NCI-H2196 (cell line): ENCODE results near the gene RHBDF2.
A peak's percentile ranks its signal among the peaks of the same experiment; 100 is the strongest.

Experiments used
- DNase-seq: peaks from one replicate; lab custom pipeline; 2025; ENCODE audit not compliant: unreplicated experiment; lab: John Stamatoyannopoulos, UW

The RHBDF2 gene

GRCh38 chr17:76441686-76442340 lies 59.4 kb downstream of the RHBDF2 start:
- DNase-seq, result no peak

DNA sequence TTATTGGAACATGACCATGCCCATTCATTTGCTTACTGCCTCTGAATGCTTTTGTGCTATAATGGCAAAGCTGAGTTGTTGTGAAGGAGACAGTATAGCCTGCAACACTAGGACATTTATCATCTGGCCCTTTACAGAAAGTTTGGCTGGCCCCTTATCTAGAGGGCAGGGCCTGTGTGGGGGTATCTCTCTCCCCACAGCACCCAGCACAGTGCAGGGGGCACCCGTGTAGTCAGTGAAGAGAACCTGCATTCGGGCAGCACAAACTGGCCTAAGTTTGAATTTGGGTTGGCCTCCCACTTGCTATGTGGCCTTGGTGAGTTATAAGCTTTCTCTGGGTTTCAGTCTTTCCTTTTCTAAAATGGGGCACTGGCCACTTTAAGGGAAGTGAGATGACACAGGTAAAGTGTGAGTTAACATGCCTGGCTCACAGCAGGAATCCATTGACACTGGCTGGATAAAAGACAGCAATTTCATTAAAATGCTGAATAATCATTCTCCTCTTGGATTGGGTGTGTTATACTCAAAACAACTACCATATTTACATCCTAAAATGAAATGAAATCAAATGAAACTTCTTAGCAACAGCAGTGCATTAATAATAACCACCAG lies 60.4 kb downstream of the RHBDF2 start:
- no peak for DNase-seq

DNA sequence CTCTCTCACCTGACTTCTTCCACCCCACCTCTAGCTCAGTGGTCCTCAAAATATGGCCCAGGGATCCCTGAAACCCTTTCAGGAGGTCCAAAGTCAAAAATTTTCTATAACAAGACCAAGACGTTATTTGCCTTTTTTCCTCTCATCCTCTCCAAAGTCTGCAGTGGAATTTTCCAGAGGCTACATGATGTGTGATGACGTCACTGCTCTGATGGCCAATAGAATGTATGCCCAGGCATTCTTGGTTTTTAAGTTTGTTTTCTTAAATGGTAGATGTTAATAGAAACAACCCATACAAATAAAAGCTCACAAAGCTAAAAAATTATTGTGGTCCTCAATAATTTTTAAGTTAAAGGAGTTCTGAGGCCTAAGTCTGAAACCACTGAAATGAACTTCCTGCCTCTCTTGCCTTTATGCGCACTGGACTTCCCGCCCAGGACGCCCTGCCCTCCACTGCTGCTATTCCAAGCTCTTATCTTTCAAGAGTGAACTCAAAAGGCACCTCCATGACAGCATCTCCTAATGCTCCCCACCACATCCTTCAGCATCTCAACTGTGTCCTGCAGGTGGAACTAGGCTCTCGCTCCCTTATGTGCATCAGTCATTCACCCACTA lies 61.8 kb downstream of the RHBDF2 start:
- DNase-seq, result no peak

- no peak for DNase-seq
Observed at GRCh38 chr17:76438906-76439305, 62.3 kb downstream of the RHBDF2 start.

DNA sequence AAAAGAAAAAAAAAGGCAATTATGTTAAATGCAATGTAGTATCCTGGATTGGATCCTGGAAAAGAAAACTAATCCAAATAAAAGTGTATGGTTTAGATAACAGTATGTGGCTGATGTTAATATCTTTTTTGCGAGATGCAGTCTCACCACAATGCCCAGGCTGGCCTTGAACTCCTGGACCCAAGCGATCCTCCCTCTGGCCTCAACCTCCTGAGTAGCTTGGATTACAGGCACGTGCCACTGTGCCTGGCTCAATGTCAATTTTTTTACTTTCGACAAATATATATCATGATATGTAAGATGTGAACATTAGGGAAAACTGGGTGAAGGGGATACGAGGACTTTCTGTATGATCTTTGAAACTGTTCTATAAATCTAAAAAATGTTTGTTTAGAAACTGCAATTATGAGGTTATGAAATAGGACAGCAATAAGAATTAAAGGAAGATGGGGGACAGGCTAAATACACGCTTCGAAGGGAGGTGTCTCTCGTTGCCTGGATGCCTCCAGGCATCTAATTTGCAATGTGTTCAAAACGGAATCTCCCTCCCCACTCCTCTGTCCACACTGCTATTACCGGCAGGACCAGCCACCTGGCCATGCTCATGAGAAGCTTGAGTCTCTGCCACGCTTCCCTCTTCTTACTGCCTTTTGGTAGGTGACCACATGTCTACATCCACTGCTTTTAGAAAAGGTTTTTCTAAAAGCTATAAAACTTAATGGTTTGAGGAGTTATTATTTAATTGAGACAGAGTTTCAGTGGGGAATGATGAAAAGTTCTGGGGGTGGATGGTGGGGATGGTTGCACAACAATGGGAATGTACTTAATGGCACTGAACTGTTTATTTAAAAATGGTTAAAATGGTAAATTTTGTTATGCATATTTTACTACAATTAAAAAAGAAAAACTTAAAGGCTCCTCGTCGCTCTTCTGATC lies 63.5 kb downstream of the RHBDF2 start:
- DNase-seq, result peak; percentile 52

GRCh38 chr17:76435751-76436150 lies 65.5 kb downstream of the RHBDF2 start:
- no peak for DNase-seq

DNA sequence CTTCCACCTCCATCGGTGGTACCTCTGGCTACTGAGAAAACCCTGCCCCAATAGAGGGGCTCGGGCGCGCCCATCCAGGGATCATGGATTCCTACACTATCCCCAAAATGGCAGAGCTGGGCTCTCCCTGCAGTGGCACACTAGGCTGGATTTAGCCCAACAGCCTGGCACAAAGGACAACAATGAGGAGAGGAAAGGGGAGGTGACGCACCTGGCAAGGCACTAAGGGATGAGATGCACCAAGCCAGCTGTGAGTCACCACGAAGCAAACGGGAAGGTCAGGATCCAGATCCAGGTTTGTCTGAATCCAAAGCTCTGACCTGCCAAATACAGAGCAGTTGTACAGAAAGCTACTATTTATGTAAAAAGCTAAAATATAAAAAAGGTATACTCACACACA lies 66.4 kb downstream of the RHBDF2 start:
- no peak for DNase-seq

- no peak for DNase-seq
Observed at GRCh38 chr17:76433693-76434092, 67.5 kb downstream of the RHBDF2 start.

DNA sequence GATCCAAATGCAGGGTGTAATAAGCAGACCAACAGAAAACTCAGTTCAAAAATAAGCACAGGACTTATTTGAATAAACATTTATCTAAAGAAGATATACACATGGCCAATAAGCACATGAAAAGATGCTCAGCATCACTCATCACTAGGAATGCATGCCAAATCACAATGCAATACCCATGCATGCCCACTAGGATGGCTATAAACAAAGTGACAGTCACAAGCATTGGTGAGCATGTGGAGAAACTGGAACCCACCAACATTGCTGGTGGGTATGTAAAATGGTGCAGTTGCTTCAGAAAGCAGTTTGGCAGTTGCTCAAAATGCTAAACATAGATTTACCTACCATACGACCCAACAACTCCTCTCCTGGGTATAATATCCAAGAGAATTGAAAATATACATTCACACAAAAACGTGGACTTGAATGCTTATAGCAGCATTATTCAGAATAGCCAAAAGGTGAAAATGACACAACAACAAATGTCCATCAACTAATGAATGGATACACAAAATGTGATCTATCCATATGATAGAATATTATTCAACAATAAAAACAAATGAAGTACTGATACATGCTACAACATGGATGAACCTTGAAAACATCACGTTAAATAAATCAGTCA lies 68.4 kb downstream of the RHBDF2 start:
- no peak for DNase-seq

DNA sequence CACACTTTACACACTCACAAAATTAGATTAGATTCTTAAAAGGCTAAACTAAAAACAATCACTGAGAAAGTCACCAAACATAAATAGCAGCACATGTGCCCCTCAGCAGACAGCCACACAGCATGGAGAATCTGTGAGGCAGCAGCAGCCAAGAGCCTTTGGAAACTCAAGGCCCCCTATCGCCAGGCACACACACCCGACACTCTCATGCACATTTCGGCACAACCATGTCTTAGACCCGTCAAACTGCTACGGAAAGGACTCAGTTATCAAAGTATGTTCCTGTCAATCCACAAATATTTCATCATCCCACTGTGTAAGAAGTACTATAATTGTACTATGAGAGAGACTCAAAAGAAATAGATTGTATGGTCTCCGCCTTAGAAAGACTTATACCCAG lies 69.2 kb downstream of the RHBDF2 start:
- no peak for DNase-seq

- DNase-seq, result no peak
Observed at GRCh38 chr17:76431509-76431908, 69.7 kb downstream of the RHBDF2 start.

GRCh38 chr17:76428511-76428910 lies 72.7 kb downstream of the RHBDF2 start:
- no peak for DNase-seq

DNA sequence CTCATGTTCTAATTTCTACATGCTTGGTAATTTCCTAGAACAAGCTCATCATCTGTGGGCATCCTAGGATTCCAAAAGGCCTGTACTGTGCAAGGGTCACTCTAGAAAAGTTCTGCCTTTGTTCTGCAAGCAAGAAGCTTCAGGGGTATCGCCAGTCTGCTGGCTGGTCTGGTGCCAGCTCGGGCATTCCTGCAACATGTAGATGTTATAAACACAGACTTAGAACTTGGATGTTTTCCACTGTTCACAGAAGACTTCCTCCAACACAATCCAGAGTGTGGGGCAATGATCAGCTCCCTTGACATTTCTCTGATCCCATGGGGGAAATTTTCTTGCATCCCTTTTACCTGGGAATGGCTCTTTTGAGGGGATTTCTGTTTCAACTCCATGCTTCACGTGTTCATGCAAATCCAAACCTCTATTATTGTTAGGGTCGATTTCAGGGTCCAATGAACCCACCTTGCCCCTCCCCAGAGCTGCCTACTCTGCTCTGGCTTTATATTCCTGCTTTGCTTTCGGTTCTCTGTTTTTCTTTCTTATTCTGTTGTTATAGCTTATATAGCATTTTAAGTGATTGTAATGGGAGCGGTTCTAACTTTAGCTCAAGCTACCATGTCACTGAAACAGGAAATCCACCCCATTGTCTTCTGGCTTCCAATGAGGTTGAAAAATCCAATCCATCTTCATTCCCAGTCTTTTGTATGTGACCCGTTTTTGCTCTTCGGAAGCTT lies 73.6 kb downstream of the RHBDF2 start:
- DNase-seq, result no peak

DNA sequence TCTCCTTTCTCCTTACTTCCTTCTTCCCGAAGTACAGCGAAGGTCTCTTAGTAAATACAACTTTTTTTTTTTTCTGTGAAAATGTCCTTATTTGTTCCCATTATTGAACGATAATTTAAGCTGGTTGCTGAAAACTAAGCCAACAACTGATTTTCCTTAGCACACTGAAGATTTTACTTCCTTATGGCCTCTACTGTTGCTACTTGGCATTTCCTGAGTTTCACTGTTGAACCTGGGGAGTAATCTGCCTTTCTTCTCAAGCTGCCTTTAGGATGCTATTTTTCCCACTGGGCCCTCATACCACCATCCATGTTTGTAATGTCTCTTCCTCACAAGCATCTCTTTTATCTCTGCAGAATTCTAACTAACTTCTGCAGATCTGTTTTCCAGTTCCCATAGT lies 74.4 kb downstream of the RHBDF2 start:
- DNase-seq, result no peak

DNA sequence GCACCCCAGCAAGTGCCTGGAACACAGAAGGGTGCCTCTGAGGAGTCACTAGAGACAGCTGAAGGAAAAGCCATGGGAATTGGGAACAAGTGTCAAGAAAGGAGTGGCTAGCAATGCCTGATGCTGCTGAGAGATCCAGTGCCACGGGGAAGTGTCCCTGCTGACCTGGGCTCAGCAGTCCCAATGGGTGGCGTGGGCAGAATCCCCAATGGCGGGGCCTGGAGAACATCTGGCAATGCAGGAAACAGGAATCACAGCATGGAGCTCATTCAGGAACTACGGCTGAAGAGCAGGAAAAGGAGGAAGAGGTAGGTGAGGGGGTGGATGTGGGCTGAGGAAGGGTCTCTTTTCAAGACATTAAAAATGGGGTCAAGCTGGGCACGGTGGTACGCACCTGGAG lies 78.4 kb downstream of the RHBDF2 start:
- no peak for DNase-seq

GRCh38 chr17:76422406-76422805 lies 78.8 kb downstream of the RHBDF2 start:
- DNase-seq, result no peak

DNA sequence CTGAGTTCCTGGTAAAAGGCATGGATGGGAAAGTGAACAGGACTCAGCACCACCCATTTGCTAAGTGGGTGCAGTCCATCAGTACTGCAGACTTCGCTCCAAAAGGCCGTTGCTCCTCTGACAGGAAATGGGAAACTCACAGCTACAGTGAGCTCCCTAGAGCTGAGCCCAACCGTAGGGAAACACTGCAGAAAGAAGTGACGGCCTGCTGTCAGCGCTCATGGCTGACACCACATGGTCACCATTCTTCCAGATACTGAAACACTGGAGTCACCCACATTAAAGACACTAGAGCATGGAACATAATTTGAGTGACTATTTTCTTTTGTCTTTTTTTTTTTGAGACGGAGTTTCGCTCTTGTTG lies 80.2 kb downstream of the RHBDF2 start:
- no peak for DNase-seq
